Hematopoietic multipotent progenitor cell treated with erythropoietin and hydrocortisone succinate and interleukin-3 and kit ligand, for 17 days (in vitro differentiated cells): ENCODE data around the gene GLT8D2.

Source experiments
- DNase-seq: peaks from one replicate; pipeline ENCODE4 v3.0.0-alpha.2; 2015; ENCODE audit warnings: low spot score

GLT8D2 gene

DNA sequence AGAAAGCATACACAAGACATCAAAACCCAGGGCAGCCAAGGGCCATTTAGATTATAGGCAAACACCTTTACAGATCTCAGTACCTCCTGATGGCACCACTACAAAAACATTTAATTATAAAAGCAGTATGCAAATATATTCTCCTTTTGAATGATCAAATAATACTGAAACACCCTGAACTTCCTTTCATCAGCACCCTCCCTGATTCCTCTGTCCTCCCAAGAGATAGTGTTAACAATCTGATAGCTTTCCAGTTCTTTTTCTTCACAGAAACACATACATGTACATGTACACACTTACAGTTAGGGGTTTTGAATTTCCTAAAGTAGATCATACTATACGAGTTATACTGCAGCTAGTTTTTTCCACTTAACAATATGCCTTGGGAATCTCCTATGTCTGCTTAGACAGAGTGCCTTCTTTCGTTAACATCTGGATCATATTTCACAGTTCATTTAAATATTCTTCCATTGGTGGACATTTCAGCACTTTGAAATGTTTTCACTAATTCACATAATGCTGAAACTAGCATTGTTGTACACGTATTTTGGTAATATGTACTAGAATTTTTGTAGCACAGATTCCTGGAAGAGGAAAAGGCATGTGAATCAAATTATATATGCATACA lies 49.1 kb downstream of the GLT8D2 start:
- no peak for DNase-seq

DNA sequence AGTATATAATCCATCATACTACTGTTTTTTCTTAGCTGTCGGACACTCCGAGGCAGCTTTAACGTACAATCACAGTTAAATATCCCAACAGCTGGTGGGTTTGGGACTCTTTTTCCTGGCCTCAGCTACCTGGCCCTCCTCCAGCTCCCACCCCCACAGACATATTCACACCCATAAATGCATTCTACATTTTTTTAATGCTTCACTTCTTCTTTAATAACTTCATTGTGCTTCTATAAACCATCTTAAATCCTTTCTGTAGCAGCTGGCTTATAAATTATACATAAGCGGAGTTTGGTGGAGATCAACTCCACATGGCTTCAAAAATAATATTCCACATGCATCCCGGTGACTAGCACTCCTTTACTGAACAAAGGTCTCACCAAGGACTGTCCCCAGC lies 51.0 kb downstream of the GLT8D2 start:
- no peak for DNase-seq

DNA sequence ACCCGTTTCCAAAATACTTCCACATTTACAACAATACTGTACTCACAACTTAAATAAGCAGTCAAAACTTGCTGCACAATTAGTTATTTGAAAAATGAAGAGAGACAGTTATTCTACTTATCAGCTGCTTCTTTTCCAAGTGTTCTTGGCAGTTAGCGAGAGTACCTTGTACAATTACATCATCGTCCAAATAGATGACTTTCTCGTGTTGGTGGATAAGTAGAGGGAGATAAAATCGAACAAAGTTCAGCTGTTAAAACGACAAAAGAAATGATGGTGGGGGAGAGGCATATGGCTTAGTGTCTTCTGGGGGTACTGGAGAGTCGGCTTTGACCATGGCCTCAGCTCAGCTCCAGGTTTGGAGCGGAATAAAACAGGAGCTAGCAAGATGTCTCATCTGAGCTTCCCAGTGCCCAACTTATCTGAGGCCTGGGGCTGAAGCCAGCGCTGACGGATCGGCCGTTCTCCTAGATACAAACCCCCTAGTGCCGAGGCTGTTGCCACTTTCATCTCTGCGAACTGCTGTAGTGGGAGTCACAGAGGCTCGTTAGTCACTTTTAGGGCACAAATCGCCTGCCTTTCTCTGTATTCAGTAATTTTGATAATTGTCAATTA lies 52.6 kb downstream of the GLT8D2 start:
- no peak for DNase-seq

DNA sequence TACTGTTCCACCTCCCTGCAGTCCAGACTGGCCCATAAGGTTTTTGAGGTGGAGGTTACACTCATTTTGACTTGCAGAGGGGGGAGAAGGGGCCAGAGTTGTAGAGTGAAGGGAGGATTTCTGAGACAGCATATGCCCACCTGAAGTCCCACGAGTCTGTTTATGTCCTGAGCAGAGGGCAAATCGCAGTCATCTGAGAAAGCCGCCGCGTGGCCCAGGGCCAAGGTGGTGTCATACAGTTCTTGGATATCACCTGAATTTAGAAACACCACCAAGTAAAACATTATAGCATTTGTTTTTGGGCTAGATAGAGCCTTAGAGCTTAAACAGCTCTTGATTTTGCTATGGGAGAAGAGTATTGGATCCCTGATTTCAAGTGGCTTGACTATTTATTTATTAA lies 53.4 kb downstream of the GLT8D2 start:
- DNase-seq = no peak

DNA sequence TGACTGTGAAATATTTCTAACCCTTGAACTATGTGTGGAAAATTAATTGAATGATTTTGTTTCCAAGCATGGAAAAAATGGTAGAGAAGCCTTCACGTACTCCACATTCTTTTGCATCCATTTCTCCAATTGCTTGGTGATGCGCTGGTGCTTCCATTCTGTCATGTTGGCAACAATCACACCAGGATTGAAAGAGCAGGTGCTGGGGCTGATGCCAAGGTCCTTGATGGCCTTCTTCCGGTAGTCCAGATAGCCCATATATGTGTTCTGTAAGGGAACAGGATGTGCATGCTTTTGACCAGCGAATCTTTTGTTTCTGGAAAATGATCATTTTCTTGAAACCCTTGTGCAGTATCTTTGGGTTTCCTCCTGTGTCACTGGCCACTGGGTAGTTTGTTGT lies 55.8 kb downstream of the GLT8D2 start:
- no peak for DNase-seq

DNA sequence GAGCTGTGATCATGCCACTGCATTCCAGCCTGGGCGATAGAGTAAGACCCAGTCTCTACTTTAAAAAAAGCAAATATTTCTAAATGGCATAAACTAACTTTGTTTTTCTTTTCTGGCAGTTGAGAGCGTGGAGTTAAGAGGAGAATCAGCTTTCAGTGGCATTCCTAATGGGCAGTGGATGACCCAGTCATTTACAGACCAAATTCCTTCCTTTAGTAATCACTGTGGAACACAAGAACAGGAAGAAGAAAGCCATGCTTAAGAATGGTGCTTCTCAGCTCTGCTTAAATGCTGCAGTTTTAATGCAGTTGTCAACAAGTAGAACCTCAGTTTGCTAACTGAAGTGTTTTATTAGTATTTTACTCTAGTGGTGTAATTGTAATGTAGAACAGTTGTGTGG lies 63.2 kb downstream of the GLT8D2 start:
- no peak for DNase-seq

GRCh38 chr12:103978384-103978982 lies 71.5 kb downstream of the GLT8D2 start:
- DNase-seq = no peak

GRCh38 chr12:103975368-103975767 lies 74.6 kb downstream of the GLT8D2 start:
- DNase-seq = peak; percentile 45

- no peak for DNase-seq
These were observed 76.1 kb downstream of the GLT8D2 start for GRCh38 chr12:103973909-103974308.

- no peak for DNase-seq
These were observed 80.6 kb downstream of the GLT8D2 start for GRCh38 chr12:103969391-103969790.

DNA sequence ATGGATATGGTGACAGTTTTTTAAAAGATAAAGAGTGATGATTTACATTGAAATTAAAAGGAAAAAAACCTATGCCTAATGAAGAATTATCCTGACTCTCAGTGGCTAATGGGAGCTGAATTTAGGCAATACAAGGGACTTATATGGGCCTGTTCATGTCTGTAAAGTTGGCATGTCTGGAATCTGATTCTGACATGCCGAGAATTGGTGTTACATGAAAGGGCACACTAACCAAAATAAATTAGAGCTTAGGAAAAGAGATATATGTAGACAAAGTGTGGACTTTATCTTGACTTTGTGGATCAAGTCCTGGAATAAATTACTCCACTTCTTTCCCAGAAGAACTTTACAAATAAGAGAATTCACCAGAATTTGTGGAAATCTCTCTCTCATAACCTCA lies 83.3 kb downstream of the GLT8D2 start:
- peak; percentile 14 for DNase-seq

DNA sequence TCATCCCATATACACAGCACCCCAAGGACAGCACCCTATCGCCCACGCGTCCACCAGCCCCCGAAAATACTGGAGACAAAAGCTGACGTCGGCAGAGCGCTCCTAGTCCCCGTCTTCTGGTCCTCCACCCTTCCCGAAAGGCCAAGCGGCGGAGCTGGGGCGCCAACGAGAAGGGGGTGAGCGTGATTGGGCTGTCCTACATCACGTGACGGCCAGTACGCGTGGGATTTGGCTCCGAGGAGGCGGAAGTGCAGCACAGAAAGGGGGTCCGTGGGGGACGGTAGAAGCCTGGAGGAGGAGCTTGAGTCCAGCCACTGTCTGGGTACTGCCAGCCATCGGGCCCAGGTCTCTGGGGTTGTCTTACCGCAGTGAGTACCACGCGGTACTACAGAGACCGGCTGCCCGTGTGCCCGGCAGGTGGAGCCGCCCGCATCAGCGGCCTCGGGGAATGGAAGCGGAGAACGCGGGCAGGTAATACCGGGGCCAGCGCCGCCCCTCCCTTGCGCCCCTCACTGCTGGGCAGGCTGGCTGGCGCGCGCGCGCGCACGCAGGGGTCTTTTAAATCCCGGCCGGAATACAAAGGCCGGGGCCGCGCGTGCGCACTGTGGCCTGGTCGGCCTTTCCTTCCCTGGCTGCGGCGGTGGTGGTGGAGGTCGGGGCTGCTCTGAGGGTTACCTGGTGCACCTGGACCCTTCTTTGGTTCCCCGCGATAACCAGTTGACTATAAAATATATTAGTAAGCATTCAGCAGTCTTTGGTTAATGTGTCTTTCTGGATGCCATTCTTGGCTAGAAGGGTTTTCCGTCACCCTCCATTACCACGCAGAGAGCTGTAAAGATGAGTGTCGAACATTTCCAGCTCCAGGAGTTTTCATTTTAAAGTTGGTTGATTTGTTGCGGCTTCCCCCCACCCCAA lies 84.1 kb downstream of the GLT8D2 start, which contains the start of gene TDG:
TDG (plus strand) TSS at position 283 of the 915 bp plus-strand sequence; CDS start at position 449, 166 bp downstream.
- DNase-seq = peak; percentile 97

DNA sequence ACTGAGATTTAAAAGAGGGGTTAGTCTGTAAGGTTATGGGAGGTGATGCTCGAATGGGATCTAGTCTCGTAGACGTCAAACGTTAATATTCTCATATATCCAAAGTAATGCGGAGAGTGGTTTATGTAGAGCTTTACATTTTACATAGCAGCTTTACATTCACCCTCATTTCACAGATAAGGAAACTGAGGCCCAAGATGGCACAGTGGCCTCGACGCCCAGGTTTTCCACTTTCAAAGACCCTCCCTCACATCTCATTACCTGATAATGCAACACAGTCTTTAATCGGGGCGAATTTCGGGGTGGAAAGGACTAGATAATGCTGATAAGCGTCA lies 84.8 kb downstream of the GLT8D2 start:
- DNase-seq = no peak

- no peak for DNase-seq
These were observed 85.2 kb downstream of the GLT8D2 start for GRCh38 chr12:103964805-103965204.

DNA sequence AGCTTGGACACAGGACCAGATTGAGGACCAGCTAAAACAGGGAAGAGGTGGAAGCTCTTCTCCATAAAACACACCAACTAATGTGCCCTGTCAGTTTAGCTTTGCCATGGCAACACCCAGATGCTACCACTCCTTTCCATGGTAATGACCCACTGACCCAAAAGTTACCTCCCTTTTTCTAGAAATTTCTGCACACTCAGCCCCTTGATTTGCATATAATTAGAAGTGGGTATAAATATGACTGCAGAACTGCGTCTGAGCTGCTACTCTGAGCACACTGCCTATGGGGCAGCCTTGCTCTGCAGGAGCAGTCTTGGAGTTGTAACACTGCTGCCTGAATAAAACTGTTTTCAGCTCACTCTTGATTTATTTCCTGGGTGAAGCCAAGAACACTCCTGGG lies 87.5 kb downstream of the GLT8D2 start:
- peak; percentile 18 for DNase-seq

DNA sequence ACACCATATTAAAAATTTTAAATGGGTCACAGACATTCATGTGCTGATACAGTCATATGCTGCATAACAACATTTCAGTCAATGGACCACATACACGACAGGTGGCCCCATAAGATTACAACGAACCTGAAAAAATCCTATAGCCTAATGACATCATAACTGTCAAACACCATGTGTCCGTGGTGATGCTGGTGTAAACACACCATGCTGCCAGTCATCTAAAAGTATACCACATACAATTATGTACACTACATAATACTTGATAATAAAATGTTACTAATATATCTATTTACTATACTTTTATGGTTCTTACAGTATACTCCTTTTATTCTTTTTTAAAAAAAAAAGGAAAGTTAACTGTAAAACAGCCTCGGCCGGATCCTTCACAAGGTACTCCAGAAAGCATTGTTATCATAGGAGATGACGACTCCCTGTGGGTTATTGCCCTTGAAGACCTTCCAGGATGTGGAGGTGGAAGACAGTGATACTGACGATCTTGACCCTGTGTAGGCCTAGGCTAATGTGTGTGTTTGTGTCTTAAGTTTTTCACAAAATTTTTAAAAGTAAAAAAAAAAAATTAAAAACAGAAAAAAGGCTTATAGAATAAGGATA lies 89.3 kb downstream of the GLT8D2 start:
- DNase-seq = peak; percentile 41

GRCh38 chr12:103958621-103959020 lies 91.4 kb downstream of the GLT8D2 start:
- DNase-seq = no peak

DNA sequence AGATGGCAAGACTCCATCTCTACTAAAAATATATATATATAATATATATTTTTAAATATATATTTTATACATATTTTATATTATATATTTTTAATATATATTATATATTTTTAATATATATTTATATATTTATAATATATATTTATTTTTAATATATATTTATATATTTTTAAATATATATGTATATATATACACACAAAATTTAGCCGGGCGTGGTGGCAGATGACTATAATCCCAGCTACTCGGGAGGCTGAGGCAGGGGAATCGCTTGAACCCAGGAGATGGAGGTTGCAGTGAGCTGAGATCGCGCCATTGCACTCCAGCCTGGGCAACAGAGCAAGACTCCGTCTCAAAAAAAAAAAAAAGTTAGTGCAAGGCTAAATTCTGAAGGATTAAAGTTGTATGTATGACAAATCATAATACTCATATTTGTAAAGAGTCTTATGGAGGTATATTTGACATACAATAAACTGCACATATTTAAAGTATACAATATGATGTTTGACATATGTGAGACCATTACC lies 92.1 kb downstream of the GLT8D2 start:
- DNase-seq = no peak

DNA sequence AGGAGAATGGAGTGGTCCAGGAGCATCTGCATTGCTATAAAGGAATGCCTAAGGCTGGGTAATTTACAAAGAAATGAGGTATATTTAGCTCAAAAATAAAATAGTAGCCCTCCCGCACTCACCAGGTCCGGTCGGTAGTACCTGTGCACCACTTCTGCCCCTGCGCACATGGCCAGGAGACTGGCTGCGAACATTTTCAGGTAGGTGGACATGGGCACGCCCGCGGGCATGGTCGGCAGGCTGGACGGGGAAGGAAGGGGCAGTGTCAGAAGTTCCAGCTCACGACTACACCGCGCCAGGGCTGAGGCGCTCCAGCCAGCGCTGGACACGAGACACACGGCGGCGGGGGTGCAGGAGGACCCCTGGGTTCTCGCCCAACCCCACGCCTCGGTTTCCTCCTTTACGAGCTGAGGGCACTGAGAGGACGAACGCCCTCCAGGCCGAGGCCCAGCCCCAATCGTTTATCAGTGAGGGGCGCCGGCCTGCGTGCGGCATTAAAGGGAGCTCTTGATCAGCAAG lies 93.4 kb downstream of the GLT8D2 start:
- DNase-seq = no peak

GRCh38 chr12:103955811-103956508 lies 94.0 kb downstream of the GLT8D2 start:
- DNase-seq = no peak

DNA sequence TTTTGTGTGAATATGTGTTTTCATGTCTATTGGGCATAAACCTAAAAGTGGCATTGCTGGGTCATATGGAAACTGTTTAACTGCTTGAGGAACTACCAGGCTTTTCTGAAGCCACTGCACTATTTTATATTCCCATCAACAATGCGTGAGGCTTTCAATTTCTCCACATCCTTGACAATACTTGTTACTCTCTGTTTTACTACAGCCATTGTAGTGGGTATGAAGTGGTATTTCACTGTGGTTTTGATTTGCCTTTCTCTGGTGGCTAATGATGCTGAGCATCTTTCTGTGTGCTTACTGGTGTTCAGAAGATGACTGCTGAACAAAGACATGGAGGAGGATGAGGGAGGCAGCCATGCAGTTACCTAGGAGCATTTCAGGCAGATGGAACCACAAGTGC lies 97.5 kb downstream of the GLT8D2 start:
- DNase-seq = no peak
